HepG2 (cell line): ENCODE results near the gene GADD45A. TPM values are rescaled to one million over a fixed set of nuclear protein-coding genes. Genes with fewer than 3 reads are reported as not detected.

Experiments
- ETV5 ChIP-seq: IDR thresholded peaks from 2 replicates; pipeline ENCODE4 v1.6.1; 2018; ENCODE audit warnings: missing biosample characterization, missing genetic modification reagents, inconsistent platforms, borderline replicate concordance
- HMGXB3 ChIP-seq: sonication (generic); formaldehyde crosslinking; IDR thresholded peaks from 2 replicates; pipeline ENCODE4 v1.4.0; 2020; ENCODE audit warnings: missing genetic modification reagents, borderline replicate concordance
- KDM5B ChIP-seq: sonication (generic); formaldehyde crosslinking; IDR thresholded peaks from 2 replicates; pipeline ENCODE4 v1.4.0; 2020; ENCODE audit warnings: missing genetic modification reagents, mild to moderate bottlenecking, borderline replicate concordance
- LCORL ChIP-seq, 2 experiments: fragments of 450-650 bp in 1 of 2; sonication (generic) in 1 of 2; formaldehyde crosslinking in 1 of 2; IDR thresholded peaks; 2 replicates each; pipeline versions ENCODE4 v1.5.0 to v1.6.1; 2017 to 2020; ENCODE audit warnings: antibody characterized with exemption in 1 of 2, missing genetic modification reagents in 1 of 2
- MEF2D ChIP-seq: sonication (generic); formaldehyde crosslinking; IDR thresholded peaks from 2 replicates; pipeline ENCODE4 v1.5.1; 2020; ENCODE audit warnings: mild to moderate bottlenecking, missing genetic modification reagents
- NCOR1 ChIP-seq: fragments of 200-600 bp; sonication (generic); IDR thresholded peaks from 2 replicates; pipeline ENCODE4 v1.7.0; 2017; ENCODE audit warnings: antibody characterized with exemption, low read length, borderline replicate concordance
- NFYC ChIP-seq: IDR thresholded peaks from 2 replicates; pipeline ENCODE4 v1.6.1; 2016; ENCODE audit warnings: missing genetic modification reagents, missing compliant biosample characterization
- PPARG ChIP-seq: conservative IDR thresholded peaks from 2 replicates; pipeline ENCODE4 v1.6.1; 2016; ENCODE audit warnings: missing biosample characterization, missing genetic modification reagents
- RBM22 ChIP-seq: fragments of 200-400 bp; formaldehyde crosslinking; optimal IDR thresholded peaks from 2 replicates; pipeline ENCODE3; 2017; ENCODE audit warnings: mild to moderate bottlenecking, low read length, moderate library complexity
- U2AF1 ChIP-seq: fragments of 200-400 bp; formaldehyde crosslinking; optimal IDR thresholded peaks from 2 replicates; pipeline ENCODE3; 2017; ENCODE audit warnings: mild to moderate bottlenecking, low read depth, low read length
- ZBTB43 ChIP-seq: sonication (generic); formaldehyde crosslinking; conservative IDR thresholded peaks from 2 replicates; pipeline ENCODE4 v1.4.0; 2020; ENCODE audit warnings: missing genetic modification reagents
- ZNF142 ChIP-seq: sonication (generic); formaldehyde crosslinking; IDR thresholded peaks from 2 replicates; pipeline ENCODE4 v1.4.0; 2020; ENCODE audit warnings: missing genetic modification reagents
- ZNF24 ChIP-seq: fragments of 450-650 bp; IDR thresholded peaks from 2 replicates; pipeline ENCODE4 v1.6.1; 2017; ENCODE audit warnings: antibody characterized with exemption, mild to moderate bottlenecking
- ZNF260 ChIP-seq: sonication (generic); formaldehyde crosslinking; IDR thresholded peaks from 2 replicates; pipeline ENCODE4 v1.4.0; 2020; ENCODE audit warnings: missing genetic modification reagents, low read depth, mild to moderate bottlenecking, borderline replicate concordance
- ZNF567 ChIP-seq: sonication (generic); formaldehyde crosslinking; IDR thresholded peaks from 2 replicates; pipeline ENCODE4 v1.8.1; 2023; ENCODE audit warnings: mild to moderate bottlenecking, missing genetic modification reagents, borderline replicate concordance
- ZNF709 ChIP-seq: sonication (generic); formaldehyde crosslinking; IDR thresholded peaks from 2 replicates; pipeline ENCODE4 v1.5.0; 2020; ENCODE audit warnings: mild to moderate bottlenecking, missing genetic modification reagents
- ZSCAN22 ChIP-seq: sonication (generic); formaldehyde crosslinking; IDR thresholded peaks from 2 replicates; pipeline ENCODE4 v1.4.0; 2020; ENCODE audit warnings: mild to moderate bottlenecking, missing genetic modification reagents
- ZSCAN9 ChIP-seq: IDR thresholded peaks from 2 replicates; pipeline ENCODE4 v1.6.1; 2016; ENCODE audit warnings: borderline replicate concordance
- polyA plus RNA-seq, 8 experiments: library from polyadenylated mRNA; depleted of rRNA in 3 of 8; stranded (reverse) in 7 of 8; unstranded in 1 of 8; fragments of >200 nt; fragmentation: Illumina TruSeq in 4 of 8; extraction: Trizol in 4 of 8; gene quantifications; 2 replicates each; pipeline versions ENCODE4 v1.2.1 to v1.2.3, GENCODE V29; 2011 to 2016; ENCODE audit warnings: low read depth in 4 of 8, missing spikeins in 1 of 8, mixed read lengths in 1 of 8; ENCODE audit not compliant: insufficient read depth in 1 of 8
- total RNA-seq, 5 experiments: library from RNA; depleted of rRNA; stranded (reverse); fragments of >200 nt; fragmentation: Illumina TruSeq; extraction: Trizol; gene quantifications; 2 replicates each; pipeline ENCODE4 v1.2.3, GENCODE V29; 2016; ENCODE audit warnings: low read depth in 1 of 5

GADD45A gene
- total and polyA plus RNA-seq, 2 of the 13 experiments (the other 11 are each of a cell fraction or from before 2014, with no cell fraction given), result 33.2 to 46.2 TPM

GRCh38 chr1:67700692-67701410, 15.8 kb downstream of the GADD45A start (continued):
- peak; percentile 79 for TF ChIP-seq PPARG
- peak; percentile 85 for TF ChIP-seq ZBTB43 (CRISPR knock-in tag)
- TF ChIP-seq ETV5, result peak; percentile 65; the same call in 1 of the 2 replicates
- no peak for TF ChIP-seq LCORL (IDR thresholded peaks at IDR 0.05)
- TF ChIP-seq LCORL (CRISPR knock-in tag; IDR thresholded peaks at IDR 0.05), result peak; percentile 84
- no peak for TF ChIP-seq RBM22
- no peak for TF ChIP-seq ZNF260 (CRISPR knock-in tag)
- TF ChIP-seq U2AF1, result no peak
- peak; percentile 43; the same call in 1 of the 2 replicates for TF ChIP-seq ZSCAN9
- TF ChIP-seq KDM5B (CRISPR knock-in tag), result no peak; the same call in 1 of the 2 replicates
- TF ChIP-seq ZSCAN22 (CRISPR knock-in tag), result no peak
- TF ChIP-seq NCOR1, result peak; percentile 37; the same call in 1 of the 2 replicates
- TF ChIP-seq ZNF567 (CRISPR knock-in tag), result no peak
- TF ChIP-seq MEF2D (CRISPR knock-in tag), result peak; percentile 38; the same call in 1 of the 2 replicates
- no peak for TF ChIP-seq ZNF709 (CRISPR knock-in tag)
- TF ChIP-seq NFYC, result peak; percentile 19; the same call in 1 of the 2 replicates
- no peak for TF ChIP-seq HMGXB3 (CRISPR knock-in tag)
- TF ChIP-seq ZNF142 (CRISPR knock-in tag), result no peak
- TF ChIP-seq ZNF24, result peak; percentile 29; the same call in 1 of the 2 replicates
